Measurements from ENCODE around the gene BZW2. TPM values are rescaled to one million over a fixed set of nuclear protein-coding genes. Genes with fewer than 3 reads are reported as not detected.

Gene BZW2
- total RNA-seq, 1 experiment from 2014 or later: 85.4 TPM

DNA sequence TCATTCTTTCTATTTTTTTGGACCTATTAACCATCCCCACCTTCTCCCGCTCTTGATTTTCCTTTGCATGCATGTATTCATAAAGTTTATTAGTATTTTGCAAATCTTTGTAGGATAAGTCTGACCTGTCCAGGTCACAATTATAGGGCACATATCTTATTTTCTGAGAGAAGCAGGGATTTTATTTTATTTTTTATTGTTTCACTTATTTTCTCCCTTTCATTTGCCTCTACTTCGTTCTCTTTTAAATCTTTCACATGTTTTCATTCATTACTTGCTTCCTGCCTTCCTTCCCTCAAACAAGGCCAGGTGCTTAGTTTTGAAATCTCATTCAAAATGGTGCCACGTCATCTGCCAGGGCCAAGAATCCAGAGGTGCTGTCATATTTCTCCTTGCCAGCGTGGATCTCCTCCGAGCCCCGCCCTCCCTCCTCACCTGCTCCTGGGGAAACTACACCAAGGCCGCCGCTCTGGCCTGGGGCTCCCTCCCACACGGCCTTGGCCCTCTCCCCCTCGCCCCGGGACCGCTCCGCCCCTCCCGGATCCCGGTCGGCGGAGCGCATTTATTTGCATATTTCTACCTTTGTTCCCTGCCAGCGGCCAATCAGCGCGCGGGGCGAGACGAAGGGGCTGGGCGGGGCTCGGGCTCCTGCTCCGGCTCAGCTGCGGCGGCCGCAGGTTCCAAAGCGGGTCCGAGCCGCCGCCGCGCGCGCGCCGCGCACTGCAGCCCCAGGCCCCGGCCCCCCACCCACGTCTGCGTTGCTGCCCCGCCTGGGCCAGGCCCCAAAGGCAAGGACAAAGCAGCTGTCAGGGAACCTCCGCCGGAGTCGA, 107.3 kb downstream of the BZW2 start, which contains the start of gene TSPAN13:
Gene TSPAN13, plus strand, starts transcription at position 654 of the 830 bp plus-strand sequence. CDS start 213 bp downstream, outside the sequence.
- no peaks in the 10 kb centered on the region for H3K27me3 Mint-ChIP-seq (ENCODE audit: insufficient read depth, unreplicated experiment)
- peak; percentile 95 for DNase-seq (ENCODE audit: unreplicated experiment)
- no peaks in the 10 kb centered on the region for H3K9me3 Mint-ChIP-seq (ENCODE audit: unreplicated experiment)
- H3K4me1 Mint-ChIP-seq (ENCODE audit: insufficient read depth, unreplicated experiment): peaks cover 20% of the 10 kb centered on the region
- H3K27ac Mint-ChIP-seq (ENCODE audit: low read depth, unreplicated experiment): peak within 1 kb of the TSS; percentile 65
- ChIA-PET CTCF (interaction anchor here (0.6 kb wide), 1 partner anchor 108 kb away, joined by 3 read pairs; the partner anchor contains the start of gene ANKMY2), POLR2A (interaction anchor here (0.9 to 6.3 kb wide), 6 partner anchors 10 to 106 kb away, joined by 3 to 85 read pairs (median 6); no protein-coding TSS in a partner anchor)
- no TSS peak for BruUV-seq (replicated peaks)
- H3K4me3 Mint-ChIP-seq (ENCODE audit: unreplicated experiment): peak within 1 kb of the TSS; percentile 83
- TF ChIP-seq, protein P1, sequence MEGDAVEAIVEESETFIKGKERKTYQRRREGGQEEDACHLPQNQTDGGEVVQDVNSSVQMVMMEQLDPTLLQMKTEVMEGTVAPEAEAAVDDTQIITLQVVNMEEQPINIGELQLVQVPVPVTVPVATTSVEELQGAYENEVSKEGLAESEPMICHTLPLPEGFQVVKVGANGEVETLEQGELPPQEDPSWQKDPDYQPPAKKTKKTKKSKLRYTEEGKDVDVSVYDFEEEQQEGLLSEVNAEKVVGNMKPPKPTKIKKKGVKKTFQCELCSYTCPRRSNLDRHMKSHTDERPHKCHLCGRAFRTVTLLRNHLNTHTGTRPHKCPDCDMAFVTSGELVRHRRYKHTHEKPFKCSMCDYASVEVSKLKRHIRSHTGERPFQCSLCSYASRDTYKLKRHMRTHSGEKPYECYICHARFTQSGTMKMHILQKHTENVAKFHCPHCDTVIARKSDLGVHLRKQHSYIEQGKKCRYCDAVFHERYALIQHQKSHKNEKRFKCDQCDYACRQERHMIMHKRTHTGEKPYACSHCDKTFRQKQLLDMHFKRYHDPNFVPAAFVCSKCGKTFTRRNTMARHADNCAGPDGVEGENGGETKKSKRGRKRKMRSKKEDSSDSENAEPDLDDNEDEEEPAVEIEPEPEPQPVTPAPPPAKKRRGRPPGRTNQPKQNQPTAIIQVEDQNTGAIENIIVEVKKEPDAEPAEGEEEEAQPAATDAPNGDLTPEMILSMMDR (IDR thresholded peaks at IDR 0.05; ENCODE audit: unreplicated experiment): no peak
- intact Hi-C loops (cut with micrococcal nuclease): loop anchor here (5.0 kb wide), 1 partner anchor 106 kb away; the partner anchor contains the start of genes ANKMY2 and BZW2
- no peaks in the 10 kb centered on the region for H3K36me3 Mint-ChIP-seq (ENCODE audit: insufficient read depth, unreplicated experiment)

- H3K27ac Mint-ChIP-seq (ENCODE audit: low read depth, unreplicated experiment): peak overlapping the region; percentile 65
- intact Hi-C loops (cut with micrococcal nuclease): loop anchor here (5.0 kb wide), 1 partner anchor 107 kb away; the partner anchor contains the start of genes ANKMY2 and BZW2
- H3K4me3 Mint-ChIP-seq (ENCODE audit: unreplicated experiment): peak overlapping the region; percentile 83
- no peaks in the 10 kb centered on the region for H3K36me3 Mint-ChIP-seq (ENCODE audit: insufficient read depth, unreplicated experiment)
- DNase-seq (ENCODE audit: unreplicated experiment): peak; percentile 30
- H3K9me3 Mint-ChIP-seq (ENCODE audit: unreplicated experiment): no peaks in the 10 kb centered on the region
- H3K27me3 Mint-ChIP-seq (ENCODE audit: insufficient read depth, unreplicated experiment): no peaks in the 10 kb centered on the region
- TF ChIP-seq, protein P1 (IDR thresholded peaks at IDR 0.05; ENCODE audit: unreplicated experiment): no peak
- BruUV-seq (replicated peaks): no TSS peak
- CTCF ChIA-PET: interaction anchor here (0.6 to 1.2 kb wide), 4 partner anchors 9 to 137 kb away, joined by 3 read pairs; partner anchors contain the start of gene ANKMY2
- POLR2A ChIA-PET: interaction anchor here (0.6 to 6.3 kb wide), 12 partner anchors 10 to 545 kb away, joined by 3 to 85 read pairs (median 4); partner anchors contain the start of genes AHR, ANKMY2 and BZW2
- peaks cover 20% of the 10 kb centered on the region for H3K4me1 Mint-ChIP-seq (ENCODE audit: insufficient read depth, unreplicated experiment)
These were observed 108.2 kb downstream of the BZW2 start for GRCh38 chr7:16753932-16754855.

DNA sequence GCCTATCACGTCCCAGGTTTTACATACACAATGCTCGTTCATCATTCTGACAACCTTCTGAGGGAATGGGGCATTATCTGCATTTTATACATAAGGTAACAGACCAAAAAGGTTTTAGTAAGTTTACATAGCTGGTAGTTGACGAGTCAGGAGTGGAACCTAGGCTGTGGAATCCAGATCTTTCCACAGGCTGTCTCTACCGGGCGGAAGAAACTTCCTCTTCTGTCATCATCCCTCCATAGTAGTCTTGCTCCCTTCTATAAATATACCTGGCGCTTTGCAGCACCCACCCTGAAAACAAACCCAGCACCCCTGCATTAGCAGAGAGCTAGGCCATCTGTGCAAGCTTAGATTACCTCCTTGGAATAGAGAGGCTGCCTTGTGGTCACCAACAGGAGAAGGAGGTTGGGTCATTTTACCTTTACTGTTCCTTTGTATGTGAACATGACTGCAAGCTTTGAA, 108.9 kb downstream of the BZW2 start:
- ChIA-PET POLR2A (interaction anchor here (0.6 to 6.3 kb wide), 12 partner anchors 9 to 544 kb away, joined by 3 to 85 read pairs (median 4); partner anchors contain the start of genes AHR, ANKMY2 and BZW2), CTCF (interaction anchor here (0.7 to 1.2 kb wide), 3 partner anchors 8 to 136 kb away, joined by 3 read pairs; no protein-coding TSS in a partner anchor)
- Mint-ChIP-seq H3K27ac (ENCODE audit: low read depth, unreplicated experiment) (peak overlapping the region; percentile 65), H3K4me1 (ENCODE audit: insufficient read depth, unreplicated experiment) (peaks cover 24% of the 10 kb centered on the region), H3K4me3 (ENCODE audit: unreplicated experiment) (peak overlapping the region; percentile 83), H3K9me3 (ENCODE audit: unreplicated experiment) (no peaks in the 10 kb centered on the region), H3K27me3 (ENCODE audit: insufficient read depth, unreplicated experiment) (no peaks in the 10 kb centered on the region), H3K36me3 (ENCODE audit: insufficient read depth, unreplicated experiment) (no peaks in the 10 kb centered on the region)
- intact Hi-C loops (cut with micrococcal nuclease): loop anchor here (5.0 kb wide), 1 partner anchor 108 kb away; the partner anchor contains the start of genes ANKMY2 and BZW2
- DNase-seq (ENCODE audit: unreplicated experiment): no peak
- TF ChIP-seq, protein P1 (IDR thresholded peaks at IDR 0.05; ENCODE audit: unreplicated experiment): no peak
- TSS peak; percentile 49 for BruUV-seq (replicated peaks)
